Measurements from ENCODE around the gene BRCA1. TPM values are rescaled to one million over a fixed set of nuclear protein-coding genes. Genes with fewer than 3 reads are reported as not detected.
"Not testable (repeated sequence)": the region's sequence is repeated elsewhere in the genome, so short reads cannot be mapped to it uniquely, and the experiment has no call there.

The BRCA1 gene
- total RNA-seq, 1 experiment from 2014 or later = 44.4 TPM

DNA sequence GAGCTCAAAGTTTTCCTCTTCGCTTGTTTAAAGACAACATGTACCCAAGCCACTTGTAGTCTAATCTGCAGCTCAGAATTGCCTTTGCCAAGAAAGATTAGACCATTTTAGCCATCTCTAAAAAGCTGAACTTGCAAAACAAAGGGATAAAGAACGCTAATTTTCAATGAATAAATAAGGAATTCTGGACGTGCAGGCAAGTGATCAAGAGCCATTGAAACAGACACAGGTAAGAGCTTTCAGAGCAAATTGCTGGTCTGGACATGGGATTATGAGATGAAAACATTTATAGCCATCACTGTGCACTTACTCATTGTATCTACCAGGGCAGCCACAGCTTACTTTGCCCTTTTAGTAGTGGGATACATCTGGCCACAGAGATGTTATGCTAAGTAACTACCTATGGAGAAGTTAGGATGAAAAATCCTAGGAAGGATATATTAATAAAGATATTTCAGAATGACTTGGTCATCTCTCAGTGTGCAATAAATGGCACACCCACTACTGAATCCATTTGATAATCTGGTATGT is 55.7 kb downstream of the BRCA1 start:
- Histone ChIP-seq H3K4me1 (replicated peaks) (no peaks in the 10 kb centered on the region), H3K27me3 (replicated peaks) (no peaks in the 10 kb centered on the region), H3K9me3 (replicated peaks) (no peaks in the 10 kb centered on the region), H3K27ac (no peak overlapping the region), H3K36me3 (peaks cover 52% of the 10 kb centered on the region), H3K4me3 (no peak overlapping the region)
- no peak for DNase-seq (ENCODE audit: low read depth in 1 of 2, low spot score in 2 of 2)

DNA sequence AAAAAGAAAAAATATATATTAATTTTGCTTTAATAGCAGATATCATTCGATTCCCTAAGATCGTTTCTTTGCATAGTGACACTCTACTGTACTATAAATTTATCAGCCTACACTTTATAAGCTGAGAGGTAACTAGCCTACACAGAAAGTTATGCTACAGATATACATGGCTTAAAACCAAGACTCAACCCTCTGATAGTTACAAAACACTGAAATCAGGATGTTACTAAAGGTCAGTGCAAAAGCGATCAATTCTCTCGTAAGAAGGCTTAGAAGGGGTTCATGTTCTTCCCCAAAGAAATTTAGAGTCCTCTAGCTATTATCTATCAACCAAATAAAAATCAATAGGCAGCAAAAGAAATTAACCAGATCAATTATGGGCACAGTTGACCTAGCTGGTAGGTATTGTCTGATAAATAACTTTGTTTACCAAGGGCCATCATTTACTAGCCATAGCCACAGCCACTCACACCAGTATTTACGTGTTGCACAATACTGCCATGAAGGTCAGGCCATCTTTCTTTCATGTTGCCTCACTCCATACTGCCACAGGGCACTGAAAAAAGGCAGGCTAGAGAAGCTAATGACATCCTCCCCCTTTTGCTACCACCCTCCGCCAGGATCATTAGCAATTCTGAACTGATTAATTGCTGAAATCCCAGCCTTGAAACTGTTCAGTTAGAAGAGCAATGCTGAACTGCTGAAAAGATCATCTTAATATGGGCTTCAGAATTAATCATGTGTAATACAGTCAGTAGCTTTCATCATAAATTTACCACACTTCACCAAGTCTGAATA is 56.4 kb downstream of the BRCA1 start:
- no peak for DNase-seq (ENCODE audit: low read depth in 1 of 2, low spot score in 2 of 2)
- no peaks in the 10 kb centered on the region for H3K9me3 ChIP-seq (replicated peaks)
- H3K4me3 ChIP-seq = no peak overlapping the region
- no peaks in the 10 kb centered on the region for H3K27me3 ChIP-seq (replicated peaks)
- peaks cover 50% of the 10 kb centered on the region for H3K36me3 ChIP-seq
- H3K27ac ChIP-seq = no peak overlapping the region
- no peaks in the 10 kb centered on the region for H3K4me1 ChIP-seq (replicated peaks)

DNA sequence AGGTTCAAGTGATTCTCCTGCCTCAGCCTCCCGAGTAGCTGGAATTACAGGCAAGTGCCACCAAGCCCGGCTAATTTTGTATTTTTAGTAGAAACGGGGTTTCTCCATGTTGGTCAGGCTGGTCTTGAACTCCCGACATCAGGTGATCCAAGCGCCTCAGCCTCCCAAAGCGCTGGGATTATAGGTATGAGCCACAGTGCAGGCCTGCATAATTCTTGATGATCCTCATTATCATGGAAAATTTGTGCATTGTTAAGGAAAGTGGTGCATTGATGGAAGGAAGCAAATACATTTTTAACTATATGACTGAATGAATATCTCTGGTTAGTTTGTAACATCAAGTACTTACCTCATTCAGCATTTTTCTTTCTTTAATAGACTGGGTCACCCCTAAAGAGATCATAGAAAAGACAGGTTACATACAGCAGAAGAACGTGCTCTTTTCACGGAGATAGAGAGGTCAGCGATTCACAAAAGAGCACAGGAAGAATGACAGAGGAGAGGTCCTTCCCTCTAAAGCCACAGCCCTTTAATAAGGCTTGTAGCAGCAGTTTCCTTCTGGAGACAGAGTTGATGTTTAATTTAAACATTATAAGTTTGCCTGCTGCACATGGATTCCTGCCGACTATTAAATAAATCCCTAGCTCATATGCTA is 62.1 kb downstream of the BRCA1 start:
- Histone ChIP-seq H3K27ac (no peak overlapping the region), H3K36me3 (peaks cover 38% of the 10 kb centered on the region), H3K27me3 (replicated peaks) (no peaks in the 10 kb centered on the region), H3K4me1 (replicated peaks) (no peaks in the 10 kb centered on the region), H3K4me3 (no peak overlapping the region), H3K9me3 (replicated peaks) (no peaks in the 10 kb centered on the region)
- DNase-seq (ENCODE audit: low read depth in 1 of 2, low spot score in 2 of 2) = no peak

- Histone ChIP-seq H3K36me3 (peaks cover 48% of the 10 kb centered on the region), H3K4me1 (replicated peaks) (no peaks in the 10 kb centered on the region), H3K27me3 (replicated peaks) (no peaks in the 10 kb centered on the region), H3K27ac (no peak overlapping the region), H3K9me3 (replicated peaks) (no peaks in the 10 kb centered on the region), H3K4me3 (no peak overlapping the region)
- no peak for DNase-seq (ENCODE audit: low read depth in 1 of 2, low spot score in 2 of 2)
Measured at GRCh38 chr17:43056051-43056450, 69.1 kb downstream of the BRCA1 start.

DNA sequence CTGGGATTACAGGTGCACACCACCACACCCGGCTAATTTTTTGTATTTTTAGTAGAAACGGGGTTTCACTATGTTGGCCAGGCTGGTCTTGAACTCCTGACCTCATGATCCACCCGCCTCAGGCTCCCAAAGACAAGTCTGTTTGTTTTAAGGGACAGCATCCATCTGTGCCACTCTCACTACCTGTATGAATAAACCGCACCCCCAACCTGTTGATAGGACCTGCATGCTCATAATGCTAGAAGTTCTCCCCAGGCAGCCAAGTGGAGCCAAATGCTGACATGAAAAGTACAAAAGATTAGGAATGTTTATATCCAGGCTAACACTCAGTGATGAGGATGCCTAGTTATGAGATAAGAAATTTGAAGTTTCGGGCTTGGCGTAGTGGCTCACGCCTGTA is 72.2 kb downstream of the BRCA1 start:
- not testable (repeated sequence) for H3K4me3 ChIP-seq; H3K4me1 ChIP-seq (replicated peaks); H3K27ac ChIP-seq; DNase-seq (ENCODE audit: low read depth in 1 of 2, low spot score in 2 of 2); H3K27me3 ChIP-seq (replicated peaks); H3K9me3 ChIP-seq (replicated peaks)
- peaks cover 65% of the 10 kb centered on the region for H3K36me3 ChIP-seq

GRCh38 chr17:43051969-43052368 is 73.2 kb downstream of the BRCA1 start:
- no peaks in the 10 kb centered on the region for H3K4me1 ChIP-seq (replicated peaks)

DNA sequence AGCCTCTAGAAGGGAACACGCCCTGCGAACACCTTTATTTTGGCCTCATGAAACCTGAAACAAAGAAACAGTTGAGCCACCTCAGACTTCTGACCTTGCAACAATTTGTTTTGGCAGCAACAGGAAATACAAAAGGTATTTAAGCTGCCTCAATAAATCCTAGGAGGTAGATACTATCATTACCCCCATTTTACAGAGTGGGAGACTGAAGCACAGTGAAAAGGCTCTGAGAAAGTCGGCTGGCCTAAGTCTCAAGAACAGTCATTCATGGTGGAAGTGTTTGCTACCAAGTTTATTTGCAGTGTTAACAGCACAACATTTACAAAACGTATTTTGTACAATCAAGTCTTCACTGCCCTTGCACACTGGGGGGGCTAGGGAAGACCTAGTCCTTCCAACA is 81.1 kb downstream of the BRCA1 start:
- Histone ChIP-seq H3K36me3 (peaks cover 32% of the 10 kb centered on the region), H3K27ac (no peak overlapping the region), H3K9me3 (replicated peaks) (no peaks in the 10 kb centered on the region), H3K4me3 (no peak overlapping the region), H3K4me1 (replicated peaks) (no peaks in the 10 kb centered on the region), H3K27me3 (replicated peaks) (no peaks in the 10 kb centered on the region)
- no peak for DNase-seq (ENCODE audit: low read depth in 1 of 2, low spot score in 2 of 2)

More at GRCh38 chr17:43051969-43052368, 73.2 kb downstream of the BRCA1 start:
- no peak for DNase-seq (ENCODE audit: low read depth in 1 of 2, low spot score in 2 of 2)
- H3K27ac ChIP-seq = no peak overlapping the region
- H3K4me3 ChIP-seq = no peak overlapping the region
- H3K36me3 ChIP-seq = peaks cover 73% of the 10 kb centered on the region
- H3K27me3 ChIP-seq (replicated peaks) = no peaks in the 10 kb centered on the region
- H3K9me3 ChIP-seq (replicated peaks) = no peaks in the 10 kb centered on the region

DNA sequence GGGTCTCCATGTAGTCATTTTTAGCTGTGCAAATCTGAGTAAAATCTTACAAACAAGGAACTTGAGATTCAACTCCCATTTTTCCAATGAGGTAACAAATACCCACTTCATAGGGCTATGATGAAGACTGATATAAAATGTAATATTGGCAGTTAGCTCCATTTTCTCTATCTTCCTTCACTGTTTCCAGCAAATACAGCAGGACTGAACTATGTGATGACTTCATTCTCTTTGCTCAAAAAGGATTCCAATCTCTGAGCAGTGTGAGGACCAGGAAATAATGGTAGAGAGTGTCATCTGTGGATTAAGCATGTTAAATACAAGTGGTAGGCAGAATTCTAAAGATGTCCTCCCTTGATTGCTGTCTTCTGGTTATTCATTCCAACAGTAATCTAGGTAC is 81.9 kb downstream of the BRCA1 start:
- no peak overlapping the region for H3K27ac ChIP-seq
- DNase-seq (ENCODE audit: low read depth in 1 of 2, low spot score in 2 of 2) = no peak
- H3K4me3 ChIP-seq = no peak overlapping the region
- no peaks in the 10 kb centered on the region for H3K9me3 ChIP-seq (replicated peaks)
- peaks cover 27% of the 10 kb centered on the region for H3K36me3 ChIP-seq
- no peaks in the 10 kb centered on the region for H3K27me3 ChIP-seq (replicated peaks)
- no peaks in the 10 kb centered on the region for H3K4me1 ChIP-seq (replicated peaks)

- H3K9me3 ChIP-seq (replicated peaks) = no peaks in the 10 kb centered on the region
- H3K4me3 ChIP-seq = no peak overlapping the region
- H3K27ac ChIP-seq = no peak overlapping the region
- H3K36me3 ChIP-seq = peaks cover 20% of the 10 kb centered on the region
- no peaks in the 10 kb centered on the region for H3K4me1 ChIP-seq (replicated peaks)
- no peaks in the 10 kb centered on the region for H3K27me3 ChIP-seq (replicated peaks)
- DNase-seq (ENCODE audit: low read depth in 1 of 2, low spot score in 2 of 2) = no peak
Measured at GRCh38 chr17:43042025-43042628, 83.0 kb downstream of the BRCA1 start.

- H3K36me3 ChIP-seq = peaks cover 15% of the 10 kb centered on the region
- no peak overlapping the region for H3K4me3 ChIP-seq
- H3K9me3 ChIP-seq (replicated peaks) = no peaks in the 10 kb centered on the region
- no peak overlapping the region for H3K27ac ChIP-seq
- no peaks in the 10 kb centered on the region for H3K27me3 ChIP-seq (replicated peaks)
- no peak for DNase-seq (ENCODE audit: low read depth in 1 of 2, low spot score in 2 of 2)
- no peaks in the 10 kb centered on the region for H3K4me1 ChIP-seq (replicated peaks)
Measured at GRCh38 chr17:43040655-43041054, 84.5 kb downstream of the BRCA1 start.

DNA sequence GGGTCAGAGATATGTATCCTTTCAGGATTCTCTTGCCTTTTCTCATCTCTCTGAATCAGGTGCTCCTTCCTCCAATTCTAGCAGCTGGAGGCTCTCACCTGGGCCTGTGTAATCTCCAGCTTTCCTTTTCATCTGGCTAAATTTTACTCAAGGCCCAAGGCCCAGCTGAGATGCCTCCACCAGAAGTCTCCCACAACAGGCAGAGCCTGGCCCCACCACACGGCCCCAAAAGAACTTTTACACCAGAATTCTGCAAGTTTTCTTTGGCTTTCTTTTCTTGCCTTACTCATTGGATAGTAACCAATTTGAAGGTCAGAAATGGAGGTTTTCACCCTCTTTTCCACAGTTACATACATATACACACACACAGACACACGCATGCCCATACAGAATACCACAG is 85.5 kb downstream of the BRCA1 start:
- no peaks in the 10 kb centered on the region for H3K9me3 ChIP-seq (replicated peaks)
- DNase-seq (ENCODE audit: low read depth in 1 of 2, low spot score in 2 of 2) = no peak
- H3K4me1 ChIP-seq (replicated peaks) = no peaks in the 10 kb centered on the region
- no peak overlapping the region for H3K4me3 ChIP-seq
- H3K27ac ChIP-seq = no peak overlapping the region
- H3K27me3 ChIP-seq (replicated peaks) = no peaks in the 10 kb centered on the region
- peaks cover 8% of the 10 kb centered on the region; the same call in 1 of the 2 replicates for H3K36me3 ChIP-seq

- no peak overlapping the region for H3K27ac ChIP-seq
- DNase-seq (ENCODE audit: low read depth in 1 of 2, low spot score in 2 of 2) = no peak
- H3K4me1 ChIP-seq (replicated peaks) = no peaks in the 10 kb centered on the region
- H3K4me3 ChIP-seq = no peak overlapping the region
- no peaks in the 10 kb centered on the region for H3K36me3 ChIP-seq
- no peaks in the 10 kb centered on the region for H3K9me3 ChIP-seq (replicated peaks)
- H3K27me3 ChIP-seq (replicated peaks) = no peaks in the 10 kb centered on the region
Measured at GRCh38 chr17:43034894-43035293, 90.3 kb downstream of the BRCA1 start.

DNA sequence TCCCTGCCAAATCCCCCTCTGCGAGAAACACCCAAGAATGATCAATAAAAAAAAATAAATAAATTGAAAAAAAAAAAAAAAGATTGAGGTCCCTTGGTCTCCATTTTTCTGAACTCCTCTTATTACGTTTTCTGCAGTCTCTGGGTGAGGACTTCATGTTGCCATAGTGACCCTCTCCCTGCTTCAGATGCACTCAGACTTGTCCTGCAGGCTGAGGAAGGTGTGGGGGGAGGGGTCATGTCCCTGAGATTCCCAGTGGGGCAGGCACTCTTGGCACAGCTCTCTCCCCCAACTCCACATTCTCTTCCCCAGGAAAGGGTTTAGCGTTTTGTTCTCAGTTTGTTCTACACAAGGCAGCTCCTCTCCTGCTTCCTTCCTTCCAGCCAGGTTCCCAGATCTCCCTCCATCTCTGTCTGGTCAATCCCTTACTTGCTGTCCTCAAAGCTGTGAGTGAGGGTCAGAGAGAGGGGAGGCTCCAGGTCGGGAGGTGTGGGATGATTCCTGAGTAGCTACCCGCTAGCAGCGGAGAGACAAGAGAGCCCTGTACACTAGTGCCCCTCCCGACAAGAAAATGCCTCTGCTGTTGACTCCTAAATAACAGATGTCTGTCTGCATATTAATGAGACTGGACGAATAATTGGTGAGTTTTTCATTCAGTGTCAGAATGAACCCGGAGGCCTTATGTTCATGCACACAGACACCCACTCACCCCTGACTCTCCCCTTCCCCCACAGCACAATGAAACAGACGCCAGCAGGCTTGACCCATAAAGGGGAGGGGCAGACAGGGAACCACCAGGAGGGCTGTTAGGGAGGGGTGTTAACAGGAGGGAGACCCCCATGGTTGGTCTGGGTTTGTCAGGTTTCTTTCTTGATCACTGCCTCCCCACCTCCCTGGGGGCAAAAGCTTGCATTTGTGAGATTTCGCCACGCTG is 90.9 kb downstream of the BRCA1 start:
- Histone ChIP-seq H3K27ac (no peak overlapping the region), H3K9me3 (replicated peaks) (no peaks in the 10 kb centered on the region), H3K36me3 (no peaks in the 10 kb centered on the region), H3K4me3 (no peak overlapping the region), H3K27me3 (replicated peaks) (no peaks in the 10 kb centered on the region), H3K4me1 (replicated peaks) (no peaks in the 10 kb centered on the region)
- no peak for DNase-seq (ENCODE audit: low read depth in 1 of 2, low spot score in 2 of 2)
